ENCODE results near the gene LHB. TPM values are rescaled to one million over a fixed set of nuclear protein-coding genes. Genes with fewer than 3 reads are reported as not detected.
"Not testable (repeated sequence)": the region's sequence is repeated elsewhere in the genome, so short reads cannot be mapped to it uniquely, and the experiment has no call there.

LHB gene
- total RNA-seq, 1 donor from 2014 or later, result not detected

GRCh38 chr19:49039736-49040135 is 22.8 kb upstream of the LHB start:
- intact Hi-C loops (cut with DNase I); DNase-seq (ENCODE audit: low spot score); ATAC-seq: not testable (repeated sequence)

- DNase-seq (ENCODE audit: low spot score); intact Hi-C loops (cut with DNase I); ATAC-seq: not testable (repeated sequence)
Observed at GRCh38 chr19:49038557-49039276, 21.8 kb upstream of the LHB start.

GRCh38 chr19:49038111-49038510 is 21.2 kb upstream of the LHB start:
- intact Hi-C loops (cut with DNase I); DNase-seq (ENCODE audit: low spot score); ATAC-seq: not testable (repeated sequence)

- intact Hi-C loops (cut with DNase I); DNase-seq (ENCODE audit: low spot score); ATAC-seq: not testable (repeated sequence)
Observed at GRCh38 chr19:49036815-49037214, 19.9 kb upstream of the LHB start, which contains the start of gene CGB1. TSS of gene CGB1 (minus strand) at chr19:49036895. CDS start at chr19:49036711, 184 bp downstream.

GRCh38 chr19:49031642-49032301 is 14.9 kb upstream of the LHB start, which contains the start of gene CGB2:
TSS of gene CGB2 (plus strand) at chr19:49031890. CDS start at chr19:49032096, 206 bp downstream.
- intact Hi-C loops (cut with DNase I); DNase-seq (ENCODE audit: low spot score); ATAC-seq: not testable (repeated sequence)

GRCh38 chr19:49030323-49030722 is 13.4 kb upstream of the LHB start:
- ATAC-seq; DNase-seq (ENCODE audit: low spot score); intact Hi-C loops (cut with DNase I): not testable (repeated sequence)

- DNase-seq (ENCODE audit: low spot score); ATAC-seq; intact Hi-C loops (cut with DNase I): not testable (repeated sequence)
Observed at GRCh38 chr19:49029749-49030148, 12.9 kb upstream of the LHB start.

- ATAC-seq; intact Hi-C loops (cut with DNase I); DNase-seq (ENCODE audit: low spot score): not testable (repeated sequence)
Observed at GRCh38 chr19:49028686-49029085, 11.8 kb upstream of the LHB start.

GRCh38 chr19:49025599-49025998 is 8.7 kb upstream of the LHB start:
- intact Hi-C loops (cut with DNase I); DNase-seq (ENCODE audit: low spot score); ATAC-seq: not testable (repeated sequence)

GRCh38 chr19:49025088-49025487 is 8.2 kb upstream of the LHB start:
- ATAC-seq; DNase-seq (ENCODE audit: low spot score); intact Hi-C loops (cut with DNase I): not testable (repeated sequence)

GRCh38 chr19:49024233-49024632 is 7.3 kb upstream of the LHB start, which contains the start of gene CGB3:
TSS of gene CGB3 (minus strand) at chr19:49024333. CDS start at chr19:49023971, 362 bp downstream.
- ATAC-seq; DNase-seq (ENCODE audit: low spot score); intact Hi-C loops (cut with DNase I): not testable (repeated sequence)

GRCh38 chr19:49022116-49022515 is 5.2 kb upstream of the LHB start:
- DNase-seq (ENCODE audit: low spot score), result no peak

GRCh38 chr19:49020931-49021895 is 4.3 kb upstream of the LHB start:
- DNase-seq (ENCODE audit: low spot score) (no peak), ATAC-seq (no peak)
- intact Hi-C loops (cut with DNase I), result no loop called here

More at GRCh38 chr19:49022116-49022515, 5.2 kb upstream of the LHB start:
- intact Hi-C loops (cut with DNase I), result no loop called here
- ATAC-seq, result no peak

GRCh38 chr19:49020342-49020741 is 3.5 kb upstream of the LHB start:
- intact Hi-C loops (cut with DNase I), result no loop called here
- DNase-seq (ENCODE audit: low spot score) (no peak), ATAC-seq (no peak)

- ATAC-seq (peak; percentile 71), DNase-seq (ENCODE audit: low spot score) (peak; percentile 71)
- intact Hi-C loops (cut with DNase I), result no loop called here
Observed at GRCh38 chr19:49019242-49019932, 2.5 kb upstream of the LHB start.

GRCh38 chr19:49018388-49019241 is 1.7 kb upstream of the LHB start:
- DNase-seq (ENCODE audit: low spot score); intact Hi-C loops (cut with DNase I): not testable (repeated sequence)
- peak; percentile 20 for ATAC-seq

- intact Hi-C loops (cut with DNase I), result no loop called here
- ATAC-seq (peak; percentile 52), DNase-seq (ENCODE audit: low spot score) (no peak)
Observed at GRCh38 chr19:49017666-49018351, 918 bp upstream of the LHB start.
